Esophagus squamous epithelium (tissue), 5 donors: ENCODE data around the gene GADD45A. TPM values are rescaled to one million over a fixed set of nuclear protein-coding genes. Genes with fewer than 3 reads are reported as not detected.
A peak's percentile ranks its signal among the peaks of the same experiment; 100 is the strongest.

ENCODE experiments used
- DNase-seq: peaks from one replicate; lab custom pipeline; 2025; lab: John Stamatoyannopoulos, UW
- H3K27ac ChIP-seq, 4 donors: fragments of 200-600 bp; sonication (generic); one replicate each; pipeline ENCODE4 v1.5.1; 2016 to 2019; ENCODE audit warnings: mild to moderate bottlenecking in 1 of 4
- H3K27me3 ChIP-seq, 4 donors: fragments of 200-600 bp; sonication (generic); 1 replicate in 3 of 4; 2 replicates in 1 of 4; pipeline versions ENCODE4 v1.5.1 to v1.6.0; 2017 to 2021; ENCODE audit warnings: antibody characterized with exemption in 1 of 4
- H3K36me3 ChIP-seq, 3 donors: fragments of 200-600 bp; sonication (generic); one replicate each; pipeline ENCODE4 v1.5.1; 2016 to 2019
- H3K4me1 ChIP-seq, 3 donors: fragments of 200-600 bp; sonication (generic); one replicate each; pipeline ENCODE4 v1.5.1; 2017 to 2019
- H3K4me3 ChIP-seq, 4 donors: fragments of 200-600 bp; sonication (generic); 1 replicate in 3 of 4; 2 replicates in 1 of 4; pipeline ENCODE4 v1.5.1; 2016 to 2019; ENCODE audit warnings: mild to moderate bottlenecking in 2 of 4, moderate library complexity in 1 of 4
- H3K9me3 ChIP-seq, 3 donors: fragments of 200-600 bp; sonication (generic); one replicate each; pipeline ENCODE4 v1.5.1; 2016 to 2019
- CTCF ChIP-seq, 6 experiments: fragments of 450-650 bp in 4 of 6; fragments of 200-600 bp in 2 of 6; sonication (generic) in 2 of 6; IDR thresholded peaks; one replicate each; pipeline ENCODE4 v1.5.1; 2016 to 2019; ENCODE audit warnings: antibody characterized with exemption in 6 of 6, mild to moderate bottlenecking in 4 of 6, moderate library complexity in 4 of 6
- POLR2A ChIP-seq, 4 donors: fragments of 450-650 bp; IDR thresholded peaks; one replicate each; pipeline ENCODE4 v1.6.1; 2017; ENCODE audit warnings: antibody characterized with exemption in 4 of 4, mild to moderate bottlenecking in 4 of 4, moderate library complexity in 3 of 4
- WGBS, 2 donors: methylation state at CpG; one replicate each; pipeline ENCODE4 v1.1.5; 2018; 5-methylcytosine and 5-hydroxymethylcytosine counted together
- intact Hi-C: fragments of 100-400 bp; cut with DNase I; formaldehyde crosslinking; loops from one replicate; pipeline ENCODE4 v1.15.0; 2022
- total RNA-seq, 4 donors: library from RNA; depleted of rRNA; stranded (reverse); fragments of >200 nt; gene quantifications; one replicate each; pipeline ENCODE4 v1.1.0, GENCODE V29; 2016
- donor health status: DM: yes; HTN: yes; CAD: no.

The GADD45A gene
- total RNA-seq, 4 donors from 2014 or later = 35.2 to 62.6 (median 46.5) TPM

GRCh38 chr1:67648582-67649326, 36.2 kb upstream of the GADD45A start:
- no peak for DNase-seq
- H3K4me1 ChIP-seq = peaks cover 0 to 27% (median 13%) of the 10 kb centered on the region in 3 donors
- H3K4me3 ChIP-seq = no peak overlapping the region
- no peak overlapping the region for H3K27ac ChIP-seq
- 75 to 76% methylated on average over 6 of the region's 6 CpGs for WGBS, 2 donors
- no peaks in the 10 kb centered on the region for H3K9me3 ChIP-seq
- intact Hi-C loops = no loop called here
- TF ChIP-seq POLR2A (IDR thresholded peaks at IDR 0.05) (no peak), CTCF (IDR thresholded peaks at IDR 0.05) (no peak)
- no peaks in the 10 kb centered on the region for H3K36me3 ChIP-seq
- H3K27me3 ChIP-seq = no peaks in the 10 kb centered on the region

GRCh38 chr1:67650061-67650460, 34.9 kb upstream of the GADD45A start:
- no peaks in the 10 kb centered on the region for H3K27me3 ChIP-seq
- H3K9me3 ChIP-seq = no peaks in the 10 kb centered on the region
- H3K4me1 ChIP-seq = peaks cover 0 to 27% (median 13%) of the 10 kb centered on the region in 3 donors
- no peak overlapping the region for H3K27ac ChIP-seq
- intact Hi-C loops = no loop called here
- no peak overlapping the region for H3K4me3 ChIP-seq
- DNase-seq = no peak
- no peaks in the 10 kb centered on the region for H3K36me3 ChIP-seq
- TF ChIP-seq POLR2A (IDR thresholded peaks at IDR 0.05) (no peak), CTCF (IDR thresholded peaks at IDR 0.05) (no peak)

GRCh38 chr1:67651031-67651430, 34.0 kb upstream of the GADD45A start:
- Histone ChIP-seq H3K27me3 (no peaks in the 10 kb centered on the region), H3K36me3 (no peaks in the 10 kb centered on the region), H3K4me3 (no peak overlapping the region), H3K4me1 (peaks cover 0 to 20% (median 11%) of the 10 kb centered on the region in 3 donors), H3K27ac (no peak overlapping the region), H3K9me3 (no peaks in the 10 kb centered on the region)
- TF ChIP-seq POLR2A (IDR thresholded peaks at IDR 0.05) = no peak
- 80 to 81% methylated on average over 3 of the region's 3 CpGs for WGBS, 2 donors
- no peak for DNase-seq
- intact Hi-C loops = no loop called here

GRCh38 chr1:67652800-67653199, 32.2 kb upstream of the GADD45A start:
- H3K4me1 ChIP-seq = peaks cover 0 to 2% (median 0%) of the 10 kb centered on the region in 3 donors
- no peak for DNase-seq
- no peaks in the 10 kb centered on the region for H3K27me3 ChIP-seq
- no peaks in the 10 kb centered on the region for H3K36me3 ChIP-seq
- whole genome bisulfite sequencing, 2 donors = 62 to 64% methylated on average over 2 of the region's 2 CpGs
- intact Hi-C loops = no loop called here
- no peaks in the 10 kb centered on the region for H3K9me3 ChIP-seq
- TF ChIP-seq CTCF (IDR thresholded peaks at IDR 0.05) (no peak), POLR2A (IDR thresholded peaks at IDR 0.05) (no peak)
- peak overlapping the region in 1 of 4 donors; percentile 9 for H3K27ac ChIP-seq
- no peak overlapping the region for H3K4me3 ChIP-seq

- H3K4me3 ChIP-seq = no peak overlapping the region
- H3K9me3 ChIP-seq = no peaks in the 10 kb centered on the region
- no peak for TF ChIP-seq CTCF (IDR thresholded peaks at IDR 0.05)
- TF ChIP-seq POLR2A (IDR thresholded peaks at IDR 0.05) = no peak
- peak overlapping the region in 1 of 4 donors; percentile 9 for H3K27ac ChIP-seq
- intact Hi-C loops = no loop called here
- no peaks in the 10 kb centered on the region for H3K27me3 ChIP-seq
- no peaks in the 10 kb centered on the region for H3K36me3 ChIP-seq
- no peak for DNase-seq
- H3K4me1 ChIP-seq = no peaks in the 10 kb centered on the region
Measured at GRCh38 chr1:67653304-67653703, 31.7 kb upstream of the GADD45A start.
